ENCODE measurements around the gene THRA.
A peak's percentile ranks its signal among the peaks of the same experiment; 100 is the strongest.

The THRA gene

GRCh38 chr17:40028595-40028994 lies 34.2 kb upstream of the THRA start:
- TF ChIP-seq CTCF (IDR thresholded peaks at IDR 0.05; ENCODE audit: insufficient read depth, low read depth, low read length, missing control alignments), result no peak
- DNase-seq (ENCODE audit: low read depth), result no peak
- no peak overlapping the region for H3K4me3 ChIP-seq (ENCODE audit: low read length)

GRCh38 chr17:40031706-40032105 lies 31.1 kb upstream of the THRA start:
- no peak for TF ChIP-seq CTCF (IDR thresholded peaks at IDR 0.05; ENCODE audit: insufficient read depth, low read depth, low read length, missing control alignments)
- no peak overlapping the region for H3K4me3 ChIP-seq (ENCODE audit: low read length)
- DNase-seq (ENCODE audit: low read depth), result no peak

GRCh38 chr17:40032322-40033320 lies 30.1 kb upstream of the THRA start:
- DNase-seq (ENCODE audit: low read depth), result no peak
- no peak overlapping the region for H3K4me3 ChIP-seq (ENCODE audit: low read length)
- no peak for TF ChIP-seq CTCF (IDR thresholded peaks at IDR 0.05; ENCODE audit: insufficient read depth, low read depth, low read length, missing control alignments)

GRCh38 chr17:40033339-40033738 lies 29.4 kb upstream of the THRA start:
- DNase-seq (ENCODE audit: low read depth), result no peak
- no peak for TF ChIP-seq CTCF (IDR thresholded peaks at IDR 0.05; ENCODE audit: insufficient read depth, low read depth, low read length, missing control alignments)
- H3K4me3 ChIP-seq (ENCODE audit: low read length), result no peak overlapping the region

- no peak for DNase-seq (ENCODE audit: low read depth)
- no peak overlapping the region for H3K4me3 ChIP-seq (ENCODE audit: low read length)
- no peak for TF ChIP-seq CTCF (IDR thresholded peaks at IDR 0.05; ENCODE audit: insufficient read depth, low read depth, low read length, missing control alignments)
Measured at GRCh38 chr17:40034426-40035161, 28.2 kb upstream of the THRA start.

GRCh38 chr17:40035162-40035559 lies 27.6 kb upstream of the THRA start:
- peak; percentile 46 for DNase-seq (ENCODE audit: low read depth)
- TF ChIP-seq CTCF (IDR thresholded peaks at IDR 0.05; ENCODE audit: insufficient read depth, low read depth, low read length, missing control alignments), result peak; percentile 67
- no peak overlapping the region for H3K4me3 ChIP-seq (ENCODE audit: low read length)
